GM21360 (cell line): ENCODE results near the gene INAVA.
"Not testable (repeated sequence)": the region's sequence is repeated elsewhere in the genome, so short reads cannot be mapped to it uniquely, and the experiment has no call there.

Source experiments
- ATAC-seq: cut with Tn5 transposase; IDR thresholded peaks from one replicate; pipeline ENCODE4 v1.9.1; 2021; ENCODE audit warnings: mild to moderate bottlenecking, moderate library complexity; ENCODE audit not compliant: unreplicated experiment

The INAVA gene

DNA sequence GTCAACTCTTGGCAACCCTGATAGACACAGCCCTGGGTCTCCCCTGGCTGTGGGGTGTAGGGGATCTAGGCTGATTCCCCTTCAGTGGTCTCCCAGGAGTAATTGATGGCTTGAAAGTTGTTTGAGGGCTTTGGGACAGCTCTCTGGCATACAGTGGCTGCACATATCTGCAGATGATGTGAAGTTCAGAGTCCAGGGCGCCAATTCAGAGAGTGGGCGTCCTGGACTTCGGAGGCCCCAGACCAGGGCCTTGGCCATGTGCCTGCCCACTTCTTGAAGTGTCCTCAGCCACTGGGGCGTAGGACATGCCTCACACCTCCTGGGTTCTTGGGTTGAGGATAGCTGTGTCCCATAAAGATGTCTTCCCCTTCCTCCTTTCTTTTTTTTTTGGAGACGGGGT lies 2.6 kb downstream of the INAVA start:
- no peak for ATAC-seq

DNA sequence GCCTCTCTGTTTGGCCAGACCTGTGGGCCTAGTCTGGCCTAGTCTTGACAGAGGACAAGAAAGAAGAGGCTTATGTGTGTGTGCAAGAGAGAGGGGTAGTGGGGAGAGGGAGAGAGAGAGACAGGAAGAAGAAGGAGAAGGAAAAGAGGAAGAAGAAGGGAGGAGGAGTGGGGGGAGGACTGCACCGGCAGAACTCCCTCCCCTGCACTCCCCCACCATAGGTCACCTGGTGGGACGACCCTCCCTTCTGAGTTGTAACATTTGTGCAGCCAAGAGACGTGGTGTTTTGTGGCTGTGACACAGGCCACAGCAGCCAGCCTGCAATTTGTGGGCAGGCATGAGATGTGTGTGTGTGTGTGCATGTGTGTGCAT lies 4.3 kb downstream of the INAVA start:
- ATAC-seq, result no peak

DNA sequence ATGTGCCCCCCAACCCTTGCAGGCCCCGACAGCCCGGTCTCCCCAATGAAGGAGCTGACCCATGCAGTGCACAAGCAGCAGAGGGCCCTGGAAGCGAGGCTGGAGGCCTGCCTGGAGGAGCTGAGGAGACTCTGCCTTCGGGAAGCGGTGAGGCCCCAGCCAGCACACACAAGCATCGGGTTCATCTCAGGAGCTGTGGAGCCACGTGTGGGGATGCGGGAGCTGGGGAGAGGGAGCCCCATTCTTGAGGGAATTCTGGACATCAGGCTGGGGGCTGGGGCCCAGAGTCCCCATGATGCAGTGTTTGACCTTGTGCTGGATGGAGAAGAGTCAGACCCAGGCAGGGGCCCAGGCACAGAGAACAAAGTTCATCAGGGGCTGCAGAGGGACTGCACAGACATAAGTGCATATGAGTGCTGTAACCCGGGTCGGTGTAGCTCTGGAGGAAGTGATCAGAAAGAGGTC lies 4.8 kb downstream of the INAVA start:
- ATAC-seq, result no peak

DNA sequence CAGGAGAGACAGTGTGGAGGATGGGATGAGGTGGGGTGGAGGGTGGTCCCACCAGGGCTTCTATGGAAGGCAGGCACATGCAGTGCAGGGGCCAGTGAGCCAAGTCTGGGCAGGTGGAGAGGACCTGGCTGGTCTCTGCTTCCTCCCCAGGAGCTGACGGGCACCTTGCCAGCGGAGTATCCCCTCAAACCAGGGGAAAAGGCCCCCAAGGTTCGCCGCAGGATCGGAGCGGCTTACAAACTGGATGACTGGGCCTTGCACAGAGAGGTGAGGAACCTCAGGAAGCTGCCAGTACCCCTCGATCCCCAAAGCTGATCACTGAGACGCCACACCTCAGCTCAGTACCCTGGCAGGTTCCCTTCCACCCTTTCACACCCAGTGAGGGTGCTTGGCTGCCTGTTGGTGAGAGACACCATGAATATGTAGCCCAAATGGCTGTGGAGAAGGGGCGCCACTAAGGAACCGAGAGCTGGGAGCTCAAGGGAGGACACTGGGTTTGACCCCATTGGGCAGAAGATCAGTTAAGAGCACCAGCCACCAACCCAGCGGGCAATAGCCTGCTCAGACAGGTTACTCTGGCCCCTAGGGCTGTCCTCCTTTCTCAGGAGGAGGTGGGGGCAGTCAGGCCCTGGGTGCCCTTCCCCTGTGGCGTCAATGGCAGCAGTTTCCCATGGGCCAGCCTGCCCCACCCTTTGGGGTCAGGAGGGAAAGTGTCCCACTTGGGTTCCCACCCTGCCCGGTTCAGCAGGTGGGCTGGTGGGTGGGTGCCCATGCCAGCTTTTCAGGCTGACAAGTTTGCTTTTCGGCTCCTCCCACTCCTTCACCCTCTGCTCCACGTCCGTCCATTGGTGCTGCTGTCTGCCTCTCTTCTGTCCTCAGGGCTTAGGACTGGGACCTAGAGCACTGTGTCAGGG lies 5.5 kb downstream of the INAVA start:
- no peak for ATAC-seq

DNA sequence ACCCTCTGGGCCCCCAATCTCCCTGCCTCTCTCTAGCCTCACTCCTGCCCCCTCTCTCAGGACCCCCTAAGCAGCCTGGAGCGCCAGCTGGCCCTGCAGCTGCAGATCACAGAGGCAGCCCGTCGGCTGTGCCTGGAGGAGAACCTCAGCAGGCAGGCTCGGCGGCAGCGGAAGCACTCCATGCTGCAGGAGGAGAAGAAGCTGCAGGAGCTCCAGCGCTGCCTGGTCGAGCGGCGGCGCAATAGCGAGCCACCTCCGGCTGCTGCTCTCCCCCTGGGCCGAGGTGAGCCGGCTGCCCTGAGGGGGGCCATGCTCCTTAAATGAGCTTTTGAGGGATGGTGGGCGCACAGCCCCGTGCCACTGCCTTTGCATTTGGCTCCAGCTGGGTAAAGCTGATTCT lies 6.2 kb downstream of the INAVA start:
- ATAC-seq, result no peak

DNA sequence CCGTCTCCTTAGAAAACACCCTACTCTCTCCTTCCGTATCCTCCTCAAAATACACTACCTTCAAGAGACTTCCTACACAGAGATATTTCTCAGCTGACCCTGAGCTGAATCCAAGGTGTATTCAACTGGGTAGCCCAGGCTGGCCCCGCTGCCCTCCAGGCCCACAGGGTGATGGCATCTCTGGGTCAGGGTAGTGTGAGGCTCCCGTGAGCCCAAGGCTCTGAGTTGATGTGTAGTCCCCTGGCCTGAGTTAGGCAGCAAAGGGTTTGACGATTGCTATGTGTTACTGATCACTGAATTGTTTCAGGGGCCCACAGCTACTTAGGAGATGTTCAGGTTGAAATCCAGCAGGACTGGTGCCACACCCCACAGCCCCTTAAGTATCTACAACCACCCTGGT lies 6.7 kb downstream of the INAVA start:
- no peak for ATAC-seq

DNA sequence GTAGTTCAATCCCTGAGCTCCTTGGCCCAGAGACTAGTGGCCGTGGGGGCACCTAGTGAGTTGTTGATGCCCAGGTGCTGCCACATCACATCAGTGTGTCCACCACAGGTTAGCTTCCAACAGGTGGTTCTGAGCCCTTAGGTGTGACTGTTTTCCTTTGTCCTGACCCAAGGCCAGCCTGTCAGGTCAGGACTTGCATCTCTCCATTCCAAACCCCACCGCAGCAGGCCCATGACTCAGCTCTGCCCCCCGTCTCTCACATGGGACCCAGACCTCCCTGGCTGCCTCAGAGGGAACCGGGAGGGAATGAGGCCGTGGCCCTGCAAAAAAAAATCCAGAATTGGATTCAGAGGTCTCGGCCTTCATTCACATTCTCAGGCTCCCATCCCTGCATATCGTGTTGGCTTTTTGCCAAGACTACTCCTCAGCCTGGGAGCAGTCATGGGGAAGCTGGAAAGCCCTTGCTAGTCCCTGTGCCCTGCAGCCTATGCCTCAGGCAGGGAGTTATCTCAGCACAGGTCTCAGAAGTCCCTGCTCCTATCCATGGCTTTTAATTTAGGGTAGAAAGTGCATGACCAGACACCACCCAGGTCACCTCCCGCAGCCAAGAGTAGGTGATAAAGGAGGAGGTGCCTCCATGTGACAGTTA lies 7.2 kb downstream of the INAVA start:
- ATAC-seq, result no peak

DNA sequence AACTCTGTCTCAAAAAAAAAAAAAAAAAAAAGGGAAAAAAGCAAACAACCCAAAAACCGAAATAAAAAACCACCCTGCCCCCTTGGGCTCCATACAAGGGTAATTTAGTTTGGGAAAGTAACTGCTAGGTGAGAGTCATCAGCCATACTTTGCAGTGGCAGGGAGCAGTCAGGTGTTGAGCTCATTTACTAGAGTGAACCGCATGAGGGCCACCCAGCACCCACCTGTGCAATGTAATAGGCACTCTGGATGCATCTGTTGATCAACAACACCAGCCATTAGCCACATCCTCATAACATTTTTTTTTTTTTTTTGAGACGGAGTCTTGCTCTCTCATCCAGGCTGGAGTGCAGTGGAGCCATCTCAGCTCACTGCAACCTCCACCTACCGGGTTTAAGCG lies 9.1 kb downstream of the INAVA start:
- ATAC-seq, result no peak

DNA sequence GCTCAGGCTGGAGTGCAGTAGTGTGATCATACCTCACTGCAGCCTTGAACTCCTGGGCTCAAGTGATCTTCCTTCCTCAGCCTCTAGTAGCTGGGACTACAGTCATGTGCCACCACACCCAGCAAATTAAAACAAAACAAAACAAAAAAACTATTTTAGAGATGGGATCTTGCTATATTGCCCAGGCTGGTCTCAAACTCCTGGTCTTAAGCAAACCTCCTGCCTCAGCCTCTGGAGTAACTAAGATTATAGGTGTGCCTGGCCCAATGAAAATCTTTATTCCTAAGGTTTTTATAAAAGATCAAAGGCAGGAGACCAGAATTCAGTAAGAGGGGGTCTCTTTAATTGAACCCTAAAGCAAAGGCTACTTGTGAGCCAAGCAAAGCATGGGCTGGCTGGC lies 10.1 kb downstream of the INAVA start:
- ATAC-seq, result no peak

DNA sequence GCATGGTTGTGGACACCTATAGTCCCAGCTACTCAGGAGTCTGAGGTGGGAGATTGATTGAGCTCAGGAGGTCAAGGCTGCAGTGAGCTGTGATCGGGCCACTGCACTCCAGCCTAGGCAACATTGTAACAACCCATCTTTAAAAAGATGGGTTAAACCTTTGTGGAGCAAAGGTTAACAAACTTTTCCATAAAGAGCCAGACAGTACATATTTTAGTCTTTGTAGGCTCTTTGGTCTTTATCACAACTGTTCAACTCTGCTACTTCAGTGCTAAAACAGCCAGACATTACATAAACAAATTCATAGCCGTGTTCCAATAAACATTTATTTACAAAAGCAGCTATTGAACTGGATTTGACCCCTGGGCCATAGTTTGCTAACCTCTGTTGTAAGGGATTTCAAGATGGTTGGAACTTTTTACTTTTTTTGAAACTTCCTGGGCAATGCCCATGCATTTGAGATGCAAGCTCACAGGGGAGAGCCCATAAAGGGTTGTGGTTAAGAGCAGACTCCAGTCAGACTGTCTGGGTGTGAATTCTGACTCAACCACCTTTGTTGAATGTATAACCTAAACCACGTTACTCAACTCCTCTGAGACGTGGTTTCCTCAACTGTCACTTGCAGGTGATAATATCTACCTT lies 10.8 kb downstream of the INAVA start:
- ATAC-seq, result no peak

DNA sequence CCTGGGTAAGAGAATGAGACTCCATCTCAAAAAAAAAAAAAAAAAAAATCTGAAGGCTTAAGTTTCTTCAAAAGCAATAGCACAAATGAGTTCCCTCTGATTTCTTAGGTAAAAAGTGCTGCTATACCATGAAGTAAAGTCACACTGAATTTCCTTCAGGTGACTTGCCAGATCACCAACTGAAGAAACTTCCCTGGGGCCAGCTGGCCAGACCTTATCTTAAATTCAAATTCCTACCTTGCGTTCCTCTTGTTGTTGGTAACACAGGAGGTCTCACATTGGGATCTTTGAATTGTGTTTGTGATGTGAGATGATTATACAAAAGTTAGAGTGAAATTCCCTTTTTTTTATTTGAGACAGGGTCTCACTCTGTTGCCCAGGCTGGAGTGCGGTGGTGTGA lies 11.8 kb downstream of the INAVA start:
- no peak for ATAC-seq

DNA sequence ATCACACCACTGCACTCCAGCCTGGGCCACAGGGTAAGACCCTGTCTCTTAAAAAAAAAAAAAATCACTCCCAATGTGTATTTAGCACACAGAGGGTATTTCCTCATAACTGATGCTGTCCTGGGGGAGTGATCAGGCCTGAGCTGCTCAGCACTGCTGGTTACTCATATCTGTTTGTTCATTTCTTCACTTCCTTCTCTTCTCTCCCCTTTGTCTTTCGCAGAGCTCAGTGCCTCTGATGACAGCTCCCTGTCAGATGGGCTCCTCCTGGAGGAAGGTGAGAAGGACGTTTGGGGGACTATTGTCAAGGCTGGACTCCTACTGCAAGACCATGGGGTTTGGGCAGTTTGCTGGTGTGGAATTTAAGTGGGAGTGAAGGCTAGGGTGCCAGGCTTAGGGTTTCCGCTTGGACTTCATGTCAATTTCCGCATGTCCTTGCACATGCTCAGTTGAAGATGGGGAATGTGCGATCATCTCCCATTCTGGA lies 13.0 kb downstream of the INAVA start:
- peak; percentile 48 for ATAC-seq

DNA sequence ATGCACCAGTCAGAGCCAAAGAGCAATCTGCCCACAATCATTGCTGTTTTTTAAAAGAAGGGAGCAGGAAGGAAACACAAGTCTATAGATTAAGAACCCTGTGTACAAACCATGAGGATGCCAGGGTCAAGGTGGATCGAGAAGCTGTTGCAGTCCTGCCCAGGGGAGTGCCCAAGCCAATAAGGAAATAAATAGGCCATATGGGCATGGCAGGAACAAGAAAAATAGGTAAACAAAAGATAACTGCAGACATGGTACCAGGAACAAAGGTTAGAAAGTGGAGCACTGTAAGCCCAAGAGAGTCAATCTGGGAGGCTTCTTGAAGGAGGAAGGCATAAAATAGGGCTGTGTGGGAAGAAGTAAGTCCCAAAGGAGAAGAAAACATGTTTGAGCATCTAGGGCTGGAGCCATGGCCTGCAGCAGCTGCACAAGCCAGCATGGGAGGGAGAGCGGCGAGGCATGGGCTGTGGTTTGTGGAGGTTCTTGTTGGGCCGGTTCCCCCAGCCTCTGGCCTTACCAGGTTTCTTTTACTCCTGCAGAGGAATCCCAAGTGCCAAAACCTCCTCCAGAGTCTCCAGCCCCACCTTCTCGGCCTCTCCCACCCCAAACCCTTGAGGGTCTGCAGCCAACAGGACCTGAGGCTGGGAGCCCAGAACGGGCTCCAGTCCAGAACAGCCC lies 13.6 kb downstream of the INAVA start:
- no peak for ATAC-seq

DNA sequence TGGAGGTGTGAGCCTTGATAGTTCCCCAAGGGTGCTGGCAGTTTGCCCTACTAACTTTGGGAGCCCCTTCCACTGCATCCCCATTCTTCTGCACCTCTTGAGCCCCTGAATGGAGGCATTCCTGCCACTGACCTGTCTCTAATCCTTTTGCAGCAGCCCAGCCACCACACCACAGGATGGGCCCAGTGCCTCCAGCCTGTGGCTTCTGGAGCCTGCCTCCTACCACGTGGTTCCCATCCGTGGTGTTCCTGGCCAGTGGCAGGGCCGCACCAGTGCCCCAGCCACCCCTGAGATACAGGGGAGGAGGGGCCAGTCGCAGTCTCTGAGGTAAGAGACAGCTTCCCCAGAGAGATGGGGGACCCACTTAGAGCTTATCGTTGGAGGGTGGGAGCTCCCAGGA lies 14.4 kb downstream of the INAVA start:
- no peak for ATAC-seq

DNA sequence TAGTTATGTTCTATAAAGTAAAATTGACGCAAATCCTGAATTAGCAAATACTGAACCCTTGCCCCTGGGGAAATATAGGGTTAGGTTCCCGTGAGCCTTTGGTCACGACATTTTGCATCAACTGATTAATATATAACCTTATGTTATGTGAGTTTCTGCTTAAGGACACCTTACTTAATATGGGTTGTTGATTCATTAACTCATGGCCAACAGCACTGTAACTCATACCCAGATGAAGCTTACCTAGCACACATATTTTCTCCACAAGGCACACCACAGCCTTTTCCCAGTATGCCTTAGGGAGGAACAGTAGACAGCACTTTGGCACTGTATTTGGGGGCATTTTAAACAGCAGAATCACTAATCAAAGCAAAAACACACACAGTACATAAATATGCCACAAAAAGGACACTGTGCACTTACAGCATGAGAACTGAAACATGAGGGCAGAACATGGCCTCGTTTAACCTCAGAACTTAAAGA lies 15.1 kb downstream of the INAVA start:
- ATAC-seq, result no peak

DNA sequence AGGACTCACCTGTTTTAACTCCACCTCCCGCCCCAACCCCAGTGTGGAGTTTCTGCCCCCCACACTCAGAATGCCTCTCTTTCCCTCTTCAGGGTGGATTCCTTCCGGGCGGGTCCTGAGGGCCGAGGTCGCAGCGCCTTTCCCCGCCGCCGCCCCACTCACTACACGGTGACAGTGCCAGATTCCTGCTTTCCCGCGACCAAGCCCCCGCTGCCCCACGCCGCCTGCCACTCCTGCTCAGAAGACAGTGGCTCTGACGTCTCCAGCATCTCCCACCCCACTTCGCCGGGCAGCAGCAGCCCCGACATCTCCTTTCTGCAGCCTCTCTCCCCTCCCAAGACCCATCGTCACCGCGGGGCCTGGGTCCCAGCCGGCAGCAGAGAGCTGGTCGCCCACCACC lies 16.7 kb downstream of the INAVA start:
- no peak for ATAC-seq

DNA sequence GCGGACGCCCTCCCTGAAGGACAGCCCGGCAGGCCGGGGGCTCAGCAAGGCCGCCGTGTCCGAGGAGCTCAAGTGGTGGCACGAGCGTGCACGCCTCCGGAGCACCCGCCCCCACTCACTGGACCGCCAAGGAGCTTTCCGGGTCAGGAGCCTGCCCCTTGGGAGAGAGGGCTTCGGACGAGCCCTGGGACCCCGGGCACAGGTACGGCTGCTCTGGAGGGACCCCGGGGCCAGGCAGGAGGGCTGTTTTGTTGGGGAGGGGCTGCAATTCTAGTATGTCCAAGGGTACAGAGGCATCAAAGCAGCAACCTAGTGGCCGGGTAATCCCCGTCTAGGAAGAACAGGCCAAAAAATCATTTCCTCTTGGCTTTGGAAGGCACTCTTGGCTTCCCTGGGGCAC lies 17.2 kb downstream of the INAVA start:
- ATAC-seq, result not testable (repeated sequence)

DNA sequence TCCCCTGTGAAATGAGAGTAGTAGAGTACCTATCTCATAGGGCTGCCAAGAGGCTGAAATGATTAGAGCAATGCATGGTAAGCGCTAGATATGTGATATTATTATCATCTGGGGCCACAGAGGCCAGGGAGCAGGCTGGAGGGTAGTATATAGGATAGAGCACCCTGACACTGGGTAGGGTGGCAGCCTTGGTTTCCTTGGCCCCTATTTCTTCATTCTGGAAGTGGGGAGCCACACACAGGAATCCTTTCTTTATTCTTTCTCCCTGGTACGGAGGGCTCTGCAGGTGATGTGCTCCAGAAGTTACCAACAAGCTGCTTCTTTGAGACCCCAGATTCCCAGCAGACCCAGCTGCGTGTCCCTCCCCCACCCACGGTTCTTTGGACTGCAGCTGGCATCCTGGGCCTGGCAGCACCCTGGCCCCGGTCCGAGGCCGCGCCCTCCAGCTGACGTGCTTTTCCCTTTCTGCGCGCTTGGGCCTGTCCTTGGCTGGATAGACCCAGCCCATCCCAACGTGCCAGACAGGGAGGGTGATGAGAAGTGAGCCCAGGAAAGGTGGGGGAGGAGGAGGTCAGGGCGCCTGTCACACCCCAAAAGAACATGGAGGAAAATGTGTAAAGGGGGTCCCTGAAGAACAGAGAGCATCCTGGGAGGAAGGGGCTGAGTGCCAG lies 18.2 kb downstream of the INAVA start:
- ATAC-seq, result no peak

DNA sequence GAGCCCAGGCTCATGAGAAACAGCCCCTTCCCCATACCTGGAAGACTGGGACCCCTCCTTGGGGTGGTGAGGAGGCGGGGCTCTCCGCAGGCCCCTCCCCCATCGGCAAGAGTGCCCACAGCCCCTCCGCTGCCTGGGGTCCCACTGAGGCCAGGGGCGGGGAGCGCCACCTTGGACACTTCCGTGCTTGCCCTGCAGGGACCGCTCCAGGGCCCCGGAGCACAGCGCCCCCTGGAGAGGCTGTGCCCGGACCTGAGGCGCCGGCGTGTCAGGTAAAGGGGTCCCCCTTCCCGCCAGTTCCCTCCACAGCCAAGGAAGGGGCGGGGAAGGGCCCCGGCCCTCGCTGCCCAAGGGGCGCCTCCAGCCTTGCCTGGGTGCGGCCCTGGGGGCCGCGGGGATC lies 21.5 kb downstream of the INAVA start:
- ATAC-seq, result no peak

DNA sequence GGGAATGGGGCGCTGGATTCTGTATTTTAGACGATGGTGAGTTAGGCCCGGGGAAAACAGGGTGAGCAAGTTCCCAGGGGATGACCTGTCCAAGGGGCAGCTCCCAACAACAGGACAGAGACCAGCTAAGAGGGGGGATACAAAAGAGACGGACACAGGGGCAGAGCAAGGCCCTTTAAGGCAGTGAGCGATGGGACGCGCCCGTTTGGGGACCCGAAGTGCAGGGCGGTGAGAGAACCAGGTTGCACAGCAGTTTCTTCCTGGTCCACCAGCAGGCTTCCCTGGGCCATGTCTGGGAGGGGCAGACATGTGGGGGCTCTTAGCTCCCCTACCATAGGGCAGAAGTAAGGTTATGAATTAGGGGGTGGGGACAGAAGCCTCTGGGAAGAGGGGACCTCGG lies 22.0 kb downstream of the INAVA start:
- no peak for ATAC-seq
